ENCODE measurements around the gene LEP. TPM values are rescaled to one million over a fixed set of nuclear protein-coding genes. Genes with fewer than 3 reads are reported as not detected.

The LEP gene
- total RNA-seq, 4 donors from 2014 or later = not detected

DNA sequence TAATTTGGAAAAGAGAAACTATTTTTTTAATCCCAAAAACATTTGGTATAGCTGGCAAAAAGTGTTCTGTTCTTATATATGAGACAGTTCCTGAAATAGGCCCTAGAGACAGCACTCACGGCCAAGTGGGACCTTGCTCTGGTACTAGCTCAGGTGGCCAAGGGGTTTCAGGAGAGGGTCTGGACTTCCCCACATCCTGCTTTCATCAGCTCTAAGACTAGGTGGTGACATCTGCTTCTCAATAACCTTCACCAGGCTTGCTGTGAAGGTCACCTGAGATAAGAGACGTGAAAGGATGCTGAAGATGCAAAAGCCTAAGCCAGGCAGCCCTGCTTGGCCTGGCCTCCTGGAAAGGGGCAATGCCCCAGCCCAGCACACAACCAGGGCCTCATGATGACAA lies 62.1 kb downstream of the LEP start:
- TF ChIP-seq, protein P1, sequence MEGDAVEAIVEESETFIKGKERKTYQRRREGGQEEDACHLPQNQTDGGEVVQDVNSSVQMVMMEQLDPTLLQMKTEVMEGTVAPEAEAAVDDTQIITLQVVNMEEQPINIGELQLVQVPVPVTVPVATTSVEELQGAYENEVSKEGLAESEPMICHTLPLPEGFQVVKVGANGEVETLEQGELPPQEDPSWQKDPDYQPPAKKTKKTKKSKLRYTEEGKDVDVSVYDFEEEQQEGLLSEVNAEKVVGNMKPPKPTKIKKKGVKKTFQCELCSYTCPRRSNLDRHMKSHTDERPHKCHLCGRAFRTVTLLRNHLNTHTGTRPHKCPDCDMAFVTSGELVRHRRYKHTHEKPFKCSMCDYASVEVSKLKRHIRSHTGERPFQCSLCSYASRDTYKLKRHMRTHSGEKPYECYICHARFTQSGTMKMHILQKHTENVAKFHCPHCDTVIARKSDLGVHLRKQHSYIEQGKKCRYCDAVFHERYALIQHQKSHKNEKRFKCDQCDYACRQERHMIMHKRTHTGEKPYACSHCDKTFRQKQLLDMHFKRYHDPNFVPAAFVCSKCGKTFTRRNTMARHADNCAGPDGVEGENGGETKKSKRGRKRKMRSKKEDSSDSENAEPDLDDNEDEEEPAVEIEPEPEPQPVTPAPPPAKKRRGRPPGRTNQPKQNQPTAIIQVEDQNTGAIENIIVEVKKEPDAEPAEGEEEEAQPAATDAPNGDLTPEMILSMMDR (IDR thresholded peaks at IDR 0.05) = no peak
- TF ChIP-seq POLR2A (IDR thresholded peaks at IDR 0.05) = no peak
- intact Hi-C loops (cut with DNase I; ENCODE audit: low total_unique reads) = no loop called here
- DNase-seq = no peak
- H3K36me3 ChIP-seq = no peaks in the 10 kb centered on the region
- no peaks in the 10 kb centered on the region for H3K9me3 ChIP-seq
- no peaks in the 10 kb centered on the region for H3K27me3 ChIP-seq
- no peak overlapping the region for H3K27ac ChIP-seq
- H3K4me1 ChIP-seq = no peaks in the 10 kb centered on the region
- H3K4me3 ChIP-seq = no peak overlapping the region

DNA sequence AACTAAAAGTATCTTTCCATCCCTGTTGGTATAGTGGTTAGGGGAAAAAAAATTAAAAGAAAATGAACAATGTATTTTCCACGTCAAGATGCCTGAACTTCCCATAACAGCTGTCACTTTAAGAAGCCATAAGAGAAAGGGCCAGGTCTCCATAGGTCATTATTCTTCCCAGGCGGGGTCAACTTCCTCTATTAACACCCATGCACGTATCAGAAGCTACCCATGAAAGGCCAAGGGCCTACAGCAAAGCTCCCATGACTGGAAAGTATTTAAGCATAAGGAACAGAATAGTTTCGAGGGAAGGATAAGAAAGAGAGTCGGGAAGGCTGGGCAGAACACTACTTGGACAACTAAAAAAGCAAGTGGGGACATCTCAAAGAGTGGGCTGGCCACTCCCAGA lies 62.6 kb downstream of the LEP start:
- DNase-seq = no peak
- Histone ChIP-seq H3K4me1 (no peaks in the 10 kb centered on the region), H3K4me3 (no peak overlapping the region), H3K27ac (no peak overlapping the region), H3K9me3 (no peaks in the 10 kb centered on the region), H3K27me3 (no peaks in the 10 kb centered on the region), H3K36me3 (no peaks in the 10 kb centered on the region)
- intact Hi-C loops (cut with DNase I; ENCODE audit: low total_unique reads) = no loop called here
- TF ChIP-seq POLR2A (IDR thresholded peaks at IDR 0.05) = no peak
- TF ChIP-seq, protein P1 (IDR thresholded peaks at IDR 0.05) = no peak

DNA sequence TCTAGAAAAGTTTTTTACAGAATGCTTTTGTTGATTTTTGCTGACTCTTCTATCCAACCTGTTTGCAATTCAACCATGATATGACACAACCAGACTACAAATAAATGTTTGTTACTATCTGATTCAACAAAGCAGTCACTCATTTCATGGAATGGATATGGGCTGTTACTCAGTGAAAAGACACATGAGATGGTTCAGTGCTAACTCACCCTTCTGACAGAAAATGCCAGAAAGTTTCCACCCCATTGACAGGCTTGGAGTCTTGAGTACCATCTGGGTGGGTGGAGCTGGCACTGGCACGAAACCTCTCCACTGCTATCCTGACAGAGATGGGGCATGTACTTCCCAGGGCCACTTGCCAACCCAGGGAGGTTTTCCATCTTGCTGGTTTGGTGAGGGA lies 63.1 kb downstream of the LEP start:
- H3K36me3 ChIP-seq = no peaks in the 10 kb centered on the region
- H3K27ac ChIP-seq = no peak overlapping the region
- intact Hi-C loops (cut with DNase I; ENCODE audit: low total_unique reads) = no loop called here

DNA sequence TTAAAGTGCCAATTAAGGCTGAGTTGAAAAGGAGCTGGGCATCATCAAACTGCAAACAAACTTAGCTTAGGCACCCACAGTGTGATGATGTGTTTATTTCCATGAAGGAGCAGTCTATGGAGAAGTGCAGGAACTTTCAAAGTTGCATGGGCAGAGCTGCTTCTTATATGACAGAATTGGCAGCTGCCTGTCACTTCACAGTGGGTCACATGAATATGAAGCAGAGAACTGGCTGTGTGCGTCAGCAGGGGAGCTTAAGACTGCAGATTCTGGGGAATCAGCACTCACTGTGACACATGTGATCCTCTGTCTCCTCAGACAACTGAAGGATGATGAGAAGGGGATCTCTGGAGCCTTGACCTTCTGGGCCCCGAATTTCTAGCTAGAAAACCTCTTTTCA lies 66.0 kb downstream of the LEP start:
- H3K4me1 ChIP-seq = no peaks in the 10 kb centered on the region
- H3K27ac ChIP-seq = no peak overlapping the region
- intact Hi-C loops (cut with DNase I; ENCODE audit: low total_unique reads) = no loop called here
- H3K4me3 ChIP-seq = no peak overlapping the region
- DNase-seq = no peak
- H3K27me3 ChIP-seq = no peaks in the 10 kb centered on the region
- no peaks in the 10 kb centered on the region for H3K36me3 ChIP-seq
- H3K9me3 ChIP-seq = no peaks in the 10 kb centered on the region
- no peak for TF ChIP-seq POLR2A (IDR thresholded peaks at IDR 0.05)
- TF ChIP-seq, protein P1 (IDR thresholded peaks at IDR 0.05) = no peak

More for the DNA sequence above, 63.1 kb downstream of the LEP start:
- H3K4me3 ChIP-seq = no peak overlapping the region
- TF ChIP-seq, protein P1 (IDR thresholded peaks at IDR 0.05) = no peak
- TF ChIP-seq POLR2A (IDR thresholded peaks at IDR 0.05) = no peak
- DNase-seq = no peak
- no peaks in the 10 kb centered on the region for H3K27me3 ChIP-seq
- H3K4me1 ChIP-seq = no peaks in the 10 kb centered on the region
- H3K9me3 ChIP-seq = no peaks in the 10 kb centered on the region

Small RNAs within 50 kb of the gene (microRNA-seq; reads per million reads assigned to microRNA genes)
- gene MIR129-1 (ENCODE audit: borderline microRNAs expressed, borderline replicate concordance) = not detected

Small RNAs within 50 kb of the gene (small RNA-seq; reads per million reads assigned to genes)
- not detected for gene MIR129-1

Other genes with a start within 250 kb of the LEP start
- 1 to 10 TPM in 2 of 4 donors, under 1 TPM in 2; 0.29 to 2.5 (median 1.2) TPM for gene LRRC4, start 209.8 kb upstream of the LEP start, total RNA-seq
- 100 to 1,000 TPM in 1 of 4 donors, 10 to 100 TPM in 3; 14.4 to 226 (median 44.0) TPM for gene RBM28, start 102.6 kb downstream of the LEP start, total RNA-seq
- 1 to 10 TPM in 2 of 4 donors, not detected in 2; 1.3 to 1.7 TPM for gene PRRT4, start 120.4 kb downstream of the LEP start, total RNA-seq
- gene IMPDH1, start 168.7 kb downstream of the LEP start, total RNA-seq = 10 to 100 TPM; 11.9 to 53.3 (median 32.8) TPM
- gene HILPDA, start 214.6 kb downstream of the LEP start, total RNA-seq = 10 to 100 TPM; 14.4 to 55.6 (median 31.3) TPM
- 10 to 100 TPM; 15.0 to 45.7 (median 26.5) TPM for gene METTL2B, start 235.5 kb downstream of the LEP start, total RNA-seq

Data from uterus (tissue), 4 donors.